NT2/D1 (cell line): Measurements from ENCODE around the gene KCNC1.

ENCODE experiments used
- SUZ12 ChIP-seq: IDR thresholded peaks from 2 replicates; pipeline ENCODE4 v1.6.1; 2011; ENCODE audit not compliant: insufficient read length, insufficient read depth; ENCODE audit errors: extremely low read depth
- YY1 ChIP-seq: IDR thresholded peaks from 2 replicates; pipeline ENCODE4 v1.6.1; 2011; ENCODE audit not compliant: insufficient read length, insufficient read depth
- ZNF274 ChIP-seq: IDR thresholded peaks from 2 replicates; pipeline ENCODE4 v1.6.1; 2011; ENCODE audit warnings: mild to moderate bottlenecking, low read depth, low read length

GRCh38 chr11:17753153-17753552 is 18.6 kb downstream of the KCNC1 start:
- TF ChIP-seq ZNF274 (no peak), YY1 (no peak), SUZ12 (no peak)
